T-helper 1 cell treated with Interleukin-12 subunit alpha and Interleukin-12 subunit beta and Interleukin-4 antibody, amounts not matched to agents 30 ng/mL and 1 ng/mL, for 36 hours (primary cell): ENCODE measurements around the gene NETO2. TPM values are rescaled to one million over a fixed set of nuclear protein-coding genes. Genes with fewer than 3 reads are reported as not detected.
"Not testable (repeated sequence)": the region's sequence is repeated elsewhere in the genome, so short reads cannot be mapped to it uniquely, and the experiment has no call there.

Experiments
- intact Hi-C: fragments of 100-400 bp; cut with micrococcal nuclease; formaldehyde crosslinking; loops from one replicate; pipeline ENCODE4 v1.15.1; 2024
- total RNA-seq: library from RNA; stranded (reverse); gene quantifications from 2 replicates; pipeline ENCODE4 v1.2.3, GENCODE V29; 2022

Gene NETO2
- total RNA-seq, 1 donor from 2014 or later: 12.0 TPM

- intact Hi-C loops: loop anchor here (2.0 kb wide), 1 partner anchor 67 kb away; no protein-coding TSS in a partner anchor
Measured at GRCh38 chr16:47136099-47136842, 7.5 kb downstream of the NETO2 start.

GRCh38 chr16:47134550-47134949, 9.2 kb downstream of the NETO2 start:
- intact Hi-C loops: no loop called here

DNA sequence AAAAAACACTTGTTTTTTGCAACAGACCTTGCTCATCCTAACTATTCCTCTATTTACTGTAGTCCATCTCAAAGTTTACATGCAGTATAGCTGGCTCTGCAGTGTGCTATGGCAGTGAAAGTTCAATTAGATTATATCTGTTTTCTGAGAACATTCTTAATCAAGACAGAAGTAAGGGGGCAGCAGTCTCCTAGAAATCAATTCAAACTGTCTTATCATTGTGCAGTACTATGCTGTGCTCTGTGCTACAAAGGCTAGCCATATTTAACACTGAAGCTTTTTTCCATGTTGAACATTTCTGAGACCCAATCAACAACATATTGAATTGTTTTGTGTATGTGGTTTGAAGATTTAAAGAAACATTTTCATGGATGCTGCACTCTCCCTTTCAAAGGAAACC, 11.4 kb downstream of the NETO2 start:
- intact Hi-C loops: no loop called here

GRCh38 chr16:47129755-47130435, 13.8 kb downstream of the NETO2 start:
- intact Hi-C loops: no loop called here

- intact Hi-C loops: no loop called here
Measured at GRCh38 chr16:47127541-47127940, 16.2 kb downstream of the NETO2 start.

- intact Hi-C loops: no loop called here
Measured at GRCh38 chr16:47125757-47126156, 18.0 kb downstream of the NETO2 start.

DNA sequence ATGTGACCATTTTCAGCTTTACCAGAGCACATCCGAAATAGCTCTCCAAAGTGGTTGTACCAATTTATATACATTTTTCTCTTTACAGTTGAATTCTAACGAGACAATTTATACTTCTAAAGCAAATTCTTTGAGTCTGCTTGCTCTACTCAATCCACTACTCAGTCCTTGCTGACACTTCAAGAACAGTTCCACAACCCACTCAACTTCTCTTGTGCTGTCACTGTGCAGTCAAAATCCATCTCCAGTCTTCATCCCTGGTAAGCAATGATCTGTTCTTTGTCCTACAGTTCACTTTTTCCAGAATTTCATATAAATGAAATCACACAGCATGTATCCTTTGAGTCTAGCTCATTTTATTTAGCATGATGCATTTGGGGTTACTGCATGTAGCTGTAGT, 30.6 kb downstream of the NETO2 start:
- intact Hi-C loops: no loop called here

GRCh38 chr16:47110939-47111338, 32.8 kb downstream of the NETO2 start:
- intact Hi-C loops: no loop called here

DNA sequence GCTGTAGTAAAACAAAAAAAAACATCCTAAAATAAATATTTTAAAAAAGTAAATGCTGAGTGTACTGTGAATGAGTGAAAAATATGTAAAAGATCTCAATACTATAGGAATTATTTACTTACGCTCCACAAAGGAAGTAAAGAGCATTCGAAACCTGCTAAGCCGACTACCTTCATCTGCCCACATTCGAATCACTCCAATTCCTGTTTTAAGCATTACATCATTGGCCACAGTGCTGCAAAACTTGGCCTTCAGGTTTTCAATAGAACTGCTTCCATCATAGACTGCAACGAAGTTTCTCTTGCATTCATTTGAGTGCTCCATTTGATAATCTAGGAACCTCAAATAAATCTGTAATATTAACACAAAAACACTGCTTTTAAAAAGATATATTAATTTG, 34.4 kb downstream of the NETO2 start:
- intact Hi-C loops: no loop called here

DNA sequence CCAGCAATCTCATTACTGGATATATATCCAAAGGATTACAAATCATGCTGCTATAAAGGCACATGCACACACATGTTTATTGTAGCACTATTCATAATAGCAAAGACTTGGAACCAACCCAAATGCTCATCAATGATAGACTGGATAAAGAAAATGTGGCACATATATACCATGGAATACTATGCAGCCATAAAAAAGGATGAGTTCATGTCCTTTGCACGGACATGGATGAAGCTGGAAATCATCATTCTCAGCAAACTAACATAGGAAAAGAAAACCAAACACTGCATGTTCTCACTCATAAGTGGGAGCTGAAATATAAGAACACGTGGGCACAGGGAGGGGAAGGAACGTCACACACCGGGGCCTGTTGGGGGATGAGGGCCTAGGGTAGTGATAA, 40.8 kb downstream of the NETO2 start:
- intact Hi-C loops: not testable (repeated sequence)

GRCh38 chr16:47097154-47097553, 46.6 kb downstream of the NETO2 start:
- intact Hi-C loops: not testable (repeated sequence)

- intact Hi-C loops: no loop called here
Measured at GRCh38 chr16:47096297-47096696, 47.4 kb downstream of the NETO2 start.

DNA sequence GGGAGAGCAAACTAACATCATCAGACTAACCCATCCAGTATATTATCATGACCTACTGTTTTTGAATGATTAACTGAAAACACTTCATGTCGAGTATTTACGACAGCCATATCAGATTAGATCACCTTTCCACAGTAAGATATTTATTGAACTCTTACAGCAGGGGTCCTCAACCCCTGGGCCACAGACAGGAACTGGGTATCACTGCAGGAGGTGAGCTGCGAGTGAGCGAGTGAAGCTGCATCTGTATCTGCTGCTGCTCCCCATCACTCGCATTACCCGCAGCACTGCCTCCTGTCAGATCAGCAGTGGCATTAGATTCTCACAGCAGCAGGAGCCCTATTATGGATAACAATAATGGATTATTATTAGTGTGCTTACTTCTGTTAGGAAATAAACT, 59.5 kb downstream of the NETO2 start:
- intact Hi-C loops: no loop called here

DNA sequence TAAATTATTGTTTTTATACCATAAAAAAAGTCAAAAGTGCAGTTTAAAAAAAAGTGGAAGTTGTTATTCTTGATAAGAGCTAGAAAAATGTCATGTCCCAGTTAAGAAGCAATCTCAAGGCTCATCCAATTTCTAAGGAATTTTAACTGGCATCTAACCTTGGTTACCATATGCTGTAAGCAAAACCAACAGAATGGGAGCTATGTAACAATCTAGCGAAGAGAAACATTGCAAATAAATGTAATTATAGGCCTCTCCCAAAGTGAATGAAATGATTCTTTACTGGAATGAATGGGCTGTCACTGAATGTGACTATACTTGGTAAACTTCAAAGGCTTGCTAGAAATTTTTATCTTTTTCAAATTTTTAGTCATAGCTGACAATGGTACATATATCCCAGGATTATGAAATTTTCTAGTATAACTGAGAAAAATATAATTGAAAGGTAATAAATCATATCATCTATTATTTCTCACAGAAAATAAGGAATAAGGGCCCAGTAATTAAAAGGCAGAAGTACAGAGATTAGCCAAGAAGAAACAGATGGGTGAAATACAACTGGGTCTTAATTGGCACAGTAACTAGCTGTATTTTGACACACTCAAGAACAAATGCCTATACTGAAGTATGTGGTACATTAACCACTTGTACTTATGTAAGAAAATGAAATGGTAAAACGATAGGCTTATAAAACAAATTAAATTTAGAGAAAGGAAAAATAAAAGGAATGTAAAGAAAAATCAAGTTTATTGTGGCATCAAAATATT, 61.5 kb downstream of the NETO2 start:
- intact Hi-C loops: no loop called here

GRCh38 chr16:47081115-47081514, 62.6 kb downstream of the NETO2 start:
- intact Hi-C loops: no loop called here

GRCh38 chr16:47079860-47080259, 63.9 kb downstream of the NETO2 start:
- intact Hi-C loops: no loop called here

DNA sequence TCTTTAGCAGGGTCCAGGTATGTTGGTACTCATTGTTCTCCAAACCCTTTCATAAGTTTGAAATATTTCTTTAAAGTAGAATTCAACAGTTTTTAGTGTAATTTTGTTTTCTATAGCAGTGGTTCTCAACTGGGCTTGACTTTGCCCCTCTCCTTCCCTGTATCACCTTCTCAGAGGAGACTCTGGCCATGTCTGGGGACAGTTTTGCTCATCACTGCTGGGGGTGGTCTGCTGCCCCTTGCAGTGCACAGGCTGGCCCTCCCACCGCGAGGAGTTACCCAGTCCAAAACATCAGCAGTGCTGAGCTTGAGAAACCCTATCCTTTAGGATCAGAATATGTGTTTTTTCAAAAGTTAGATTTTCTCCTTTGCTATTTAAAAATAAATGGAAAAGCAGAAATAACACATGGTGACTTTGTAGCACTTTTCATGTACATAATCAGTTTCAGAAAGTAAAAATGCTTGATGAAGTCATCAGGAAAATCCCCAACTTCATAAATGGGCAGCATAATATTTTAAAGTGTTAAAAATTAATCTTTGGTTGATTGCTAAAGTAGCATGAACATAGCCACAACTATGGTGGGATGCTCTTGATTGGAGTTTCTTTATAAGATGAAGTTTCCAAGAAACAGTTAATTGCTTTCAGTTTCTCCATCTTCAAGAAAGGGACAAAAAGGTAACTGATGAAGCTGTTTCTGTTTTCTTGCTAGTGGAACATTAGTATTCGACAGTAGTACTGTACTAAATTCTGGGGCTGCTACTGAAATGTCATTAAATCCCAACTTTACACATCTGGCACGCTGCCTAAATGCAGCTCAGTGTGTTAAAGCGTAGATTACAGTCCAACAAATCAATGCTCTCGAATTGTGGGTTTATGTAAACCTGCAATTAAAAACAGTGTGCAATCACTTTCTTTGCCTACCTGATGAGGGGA, 70.3 kb downstream of the NETO2 start:
- intact Hi-C loops: no loop called here

GRCh38 chr16:47072158-47072557, 71.6 kb downstream of the NETO2 start:
- intact Hi-C loops: no loop called here

DNA sequence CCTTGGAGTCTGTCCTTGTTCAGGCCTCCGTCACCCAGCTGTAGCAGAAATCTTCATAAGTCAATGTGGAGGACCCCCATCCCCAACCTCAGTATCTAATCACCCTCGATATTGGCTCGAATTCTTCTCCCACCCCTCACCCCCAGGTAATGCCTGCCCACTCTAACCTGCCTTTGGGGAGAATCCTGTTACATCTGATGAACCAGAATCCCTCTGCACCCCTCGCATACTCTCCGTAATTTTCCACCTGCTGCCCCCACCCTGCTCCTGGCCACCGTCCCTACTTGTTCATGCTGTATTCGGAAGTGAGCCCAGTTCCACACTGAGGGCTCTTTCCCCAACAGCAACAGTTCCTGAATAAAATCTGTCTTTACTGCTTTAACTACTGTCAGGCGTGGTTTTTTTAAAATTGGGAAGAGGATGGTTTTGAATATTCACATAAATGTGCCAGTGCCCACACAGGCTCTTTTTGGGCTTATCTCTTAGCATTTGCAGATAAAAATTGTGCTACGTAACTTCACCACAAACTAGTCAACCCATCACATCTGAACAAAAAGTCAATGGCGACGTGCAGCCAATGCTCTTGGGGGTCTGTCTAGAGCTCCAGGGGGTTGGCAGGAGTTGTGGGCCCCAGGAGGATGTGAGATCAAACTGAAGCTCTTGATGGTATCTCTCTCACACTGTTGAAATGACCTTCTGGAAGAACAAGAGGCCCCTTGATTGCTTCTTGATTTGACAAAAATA, 73.7 kb downstream of the NETO2 start:
- intact Hi-C loops: loop anchor here (1.0 to 2.0 kb wide), 4 partner anchors 33 to 391 kb away; partner anchors contain the start of genes ITFG1 and PHKB

GRCh38 chr16:47069313-47069712, 74.4 kb downstream of the NETO2 start:
- intact Hi-C loops: loop anchor here (1.0 to 2.0 kb wide), 3 partner anchors 32 to 95 kb away; no protein-coding TSS in a partner anchor
